Stomach (tissue), 4 donors: ENCODE results near the gene ITGB2.

Experiments
- CTCF ChIP-seq, 7 experiments: fragments of 450-650 bp in 4 of 7; fragments of 200-600 bp in 3 of 7; sonication (generic) in 3 of 7; IDR thresholded peaks; one replicate each; pipeline ENCODE4 v1.5.1; 2016 to 2019; ENCODE audit warnings: antibody characterized with exemption in 7 of 7, control low read depth in 2 of 7, mild to moderate bottlenecking in 1 of 7
- EP300 ChIP-seq: sonication (generic); formaldehyde crosslinking; IDR thresholded peaks from one replicate; pipeline ENCODE4 v1.6.1; 2017; ENCODE audit warnings: antibody characterized with exemption
- POLR2AphosphoS5 ChIP-seq, 3 donors: sonication (generic); formaldehyde crosslinking; IDR thresholded peaks; one replicate each; pipeline ENCODE4 v1.6.1; 2016; ENCODE audit warnings: antibody characterized with exemption in 3 of 3

GRCh38 chr21:44858291-44858690, 62.4 kb downstream of the ITGB2 start:
- TF ChIP-seq EP300 (no peak), CTCF (IDR thresholded peaks at IDR 0.05) (no peak), POLR2AphosphoS5 (IDR thresholded peaks at IDR 0.05) (no peak)
